GM18520 (cell line): ENCODE results near the gene CRABP2.
A peak's percentile ranks its signal among the peaks of the same experiment; 100 is the strongest.

Experiments used
- ATAC-seq: cut with Tn5 transposase; IDR thresholded peaks from one replicate; pipeline ENCODE4 v1.9.1; 2021; ENCODE audit not compliant: unreplicated experiment

CRABP2 gene

DNA sequence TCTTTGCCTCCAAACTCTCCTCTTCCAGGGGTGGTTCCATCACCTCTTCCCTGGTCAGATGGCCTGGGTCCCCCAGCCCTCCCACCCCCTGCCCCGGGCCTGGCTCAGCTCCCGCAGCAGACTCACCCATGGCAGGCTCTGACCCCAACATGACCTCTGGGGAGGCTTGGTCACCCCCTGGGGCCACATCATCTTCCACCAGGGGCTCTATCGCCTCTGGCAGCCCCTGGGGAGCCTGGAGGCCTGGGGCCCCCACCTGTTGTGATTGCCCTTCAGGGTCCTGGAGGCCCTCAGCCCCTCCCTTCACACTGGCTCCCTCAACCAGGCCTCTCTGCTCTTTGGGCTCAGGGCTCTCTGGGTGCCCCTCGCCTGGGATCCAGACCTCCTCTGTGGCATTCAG is 34.6 kb downstream of the CRABP2 start:
- ATAC-seq = no peak

DNA sequence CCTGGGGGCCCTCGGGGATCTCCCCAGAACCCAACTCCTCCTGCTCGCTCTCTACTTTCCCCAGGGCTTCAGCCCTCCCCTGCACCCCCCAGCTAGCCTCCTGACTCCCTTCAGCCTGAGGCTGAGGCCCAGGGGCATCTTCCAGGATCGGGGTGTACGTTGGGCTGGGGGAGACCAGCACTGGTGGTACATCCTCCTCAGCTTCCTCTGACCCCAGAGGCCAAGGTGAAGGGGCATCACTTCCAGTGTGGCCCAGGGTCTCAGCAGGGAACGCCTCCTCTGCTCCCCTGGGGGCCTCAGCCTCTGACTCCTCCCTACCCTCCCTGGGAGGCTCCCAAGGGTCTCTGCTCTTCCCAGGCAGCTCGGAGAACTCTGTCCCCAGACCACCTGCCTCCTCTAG is 35.0 kb downstream of the CRABP2 start:
- no peak for ATAC-seq

DNA sequence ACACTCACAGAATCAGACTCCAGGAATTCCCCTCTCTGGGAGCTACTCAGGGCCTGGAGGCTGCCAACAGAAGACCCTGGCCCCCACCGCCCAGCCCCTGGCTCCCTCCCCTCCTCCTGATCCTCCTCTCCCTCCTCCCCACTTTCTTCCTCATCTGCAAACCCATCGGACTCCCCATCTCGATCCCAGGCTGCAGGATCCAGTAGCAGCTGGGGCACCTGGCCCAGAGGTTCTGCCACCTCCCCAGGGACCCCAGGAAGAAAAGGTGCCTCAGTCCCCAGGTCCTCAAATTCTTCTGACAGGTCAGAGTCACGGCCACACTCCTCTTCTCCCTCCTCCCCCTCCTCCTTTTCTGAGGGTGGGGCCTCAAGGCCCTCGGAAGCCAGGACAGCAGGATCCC is 35.6 kb downstream of the CRABP2 start:
- ATAC-seq = no peak

DNA sequence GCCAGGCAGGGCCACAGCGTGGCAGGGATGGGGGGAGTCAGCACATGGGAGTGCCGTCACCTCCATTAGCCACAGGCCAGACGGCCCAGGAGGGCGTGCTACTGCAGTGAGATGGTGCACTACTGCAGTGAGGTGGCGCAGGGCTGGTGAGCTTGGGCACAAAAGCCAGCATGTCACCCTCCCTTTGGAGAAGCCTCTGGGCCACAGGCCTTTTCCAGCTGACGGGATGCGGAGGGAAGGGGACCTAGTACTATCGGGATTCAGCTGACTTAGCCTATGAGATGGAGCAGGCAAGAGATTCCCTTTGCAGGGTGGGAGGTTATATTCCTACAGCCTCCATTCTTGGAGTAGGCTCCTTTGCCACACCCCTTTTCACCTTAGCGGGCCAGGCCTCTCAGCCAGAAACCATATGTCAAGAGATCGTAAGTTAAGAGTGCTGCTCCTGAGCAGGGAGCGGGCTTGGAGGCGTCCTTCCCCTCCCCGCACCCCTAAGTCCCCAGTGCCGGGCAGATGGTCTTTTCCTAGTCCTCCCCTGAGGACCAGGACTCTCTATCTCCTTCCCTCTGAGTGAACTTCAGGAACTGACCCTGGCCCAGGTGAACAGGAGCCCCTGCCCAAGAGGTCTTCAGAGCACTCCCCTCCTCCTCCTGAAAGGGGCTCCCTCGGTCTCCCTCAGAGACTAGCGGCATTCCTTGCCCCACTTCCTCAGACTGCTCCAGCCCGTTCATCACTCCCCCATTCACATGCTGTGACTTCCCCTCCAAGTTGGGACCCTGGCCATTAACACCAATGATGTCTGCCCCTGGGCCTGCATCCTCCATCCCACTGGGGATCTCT is 36.4 kb downstream of the CRABP2 start:
- no peak for ATAC-seq

DNA sequence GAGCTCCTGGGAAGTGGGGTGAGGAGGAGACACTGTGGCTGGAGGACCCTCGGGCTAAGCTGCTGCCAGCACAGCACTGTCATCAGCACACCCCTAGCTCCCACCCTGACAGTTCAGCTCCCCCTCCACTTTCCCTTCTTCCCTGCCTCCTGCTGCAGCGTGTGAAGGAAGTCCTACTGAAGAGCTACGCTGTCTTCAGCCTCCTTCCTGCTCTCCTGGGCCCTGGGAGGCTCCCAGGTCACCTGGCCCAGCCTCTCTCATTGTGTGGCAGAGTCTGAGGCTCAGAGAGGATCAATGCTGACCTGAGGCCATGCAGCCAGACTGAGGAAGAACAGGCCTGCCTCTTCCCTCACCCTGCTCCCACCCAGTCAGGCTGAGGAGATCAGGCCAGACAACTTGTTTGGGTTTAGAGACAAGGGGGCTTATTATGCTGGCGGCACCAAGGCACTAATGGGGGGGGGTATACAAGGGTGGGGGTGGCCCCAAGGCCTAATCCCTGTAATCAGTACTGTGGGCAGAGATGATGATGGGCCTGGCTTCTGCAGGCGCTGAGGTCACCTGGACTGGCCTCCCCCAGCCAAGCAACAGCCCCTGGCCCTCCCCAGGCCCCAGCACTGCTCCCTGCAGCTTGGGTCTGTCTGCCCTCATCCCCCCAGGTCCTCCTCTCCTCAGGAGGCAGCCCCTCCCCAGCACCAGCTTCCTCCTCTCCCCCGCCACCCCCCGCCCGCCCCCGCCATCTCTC is 37.2 kb downstream of the CRABP2 start:
- ATAC-seq = no peak

DNA sequence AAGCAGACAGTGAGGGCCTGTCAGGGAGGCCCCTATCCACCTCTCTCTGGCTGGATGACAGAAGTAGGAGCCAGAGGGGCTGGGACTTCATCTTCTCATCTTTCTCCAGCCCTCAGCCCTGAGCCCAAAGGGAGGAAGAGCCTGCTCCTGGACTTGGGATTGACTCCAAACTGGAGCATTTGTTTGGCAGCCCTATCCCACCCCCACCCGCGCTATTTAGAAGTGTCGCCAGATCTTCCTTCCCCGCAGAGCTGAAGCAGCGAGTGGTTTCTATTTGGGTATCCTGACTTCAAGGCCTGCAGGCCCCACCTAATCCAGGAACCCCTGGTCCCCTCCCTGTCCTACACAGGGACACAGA is 37.8 kb downstream of the CRABP2 start:
- no peak for ATAC-seq

DNA sequence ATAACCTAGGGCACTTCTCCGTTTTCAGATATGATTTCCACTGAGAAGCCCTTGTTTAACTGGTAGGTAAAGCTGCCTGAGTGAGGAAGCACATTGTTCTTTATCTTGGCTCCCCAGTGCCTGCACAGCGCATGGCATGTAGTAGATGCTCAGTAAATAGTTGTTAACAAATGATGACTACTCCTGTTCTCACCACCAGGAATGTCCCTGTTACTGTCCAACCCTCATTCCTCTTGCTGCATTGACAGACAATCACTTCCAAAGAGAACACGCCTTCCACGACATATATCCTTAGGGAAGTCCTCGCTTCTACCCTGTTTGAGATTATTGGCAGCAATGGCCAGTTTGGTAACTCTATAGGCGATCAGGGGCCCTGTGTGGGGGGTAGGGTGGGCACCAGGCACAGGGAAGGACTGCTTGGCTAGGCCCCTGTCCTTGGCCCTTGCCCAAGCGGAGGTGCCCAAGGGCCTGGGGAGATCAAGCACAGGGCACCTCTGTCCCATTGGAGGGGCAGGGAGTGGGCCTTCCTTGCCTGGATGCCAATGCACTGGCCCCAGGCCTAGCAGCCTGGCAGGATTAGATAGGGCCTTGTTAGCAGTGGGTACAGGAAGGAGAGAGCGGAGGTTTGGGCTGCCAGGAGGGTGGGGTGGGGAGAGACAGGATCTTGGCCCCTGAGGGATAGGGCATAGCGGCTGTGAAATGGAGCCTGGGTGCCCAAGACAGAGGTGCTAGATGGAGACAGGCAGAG is 38.3 kb downstream of the CRABP2 start:
- ATAC-seq = no peak

DNA sequence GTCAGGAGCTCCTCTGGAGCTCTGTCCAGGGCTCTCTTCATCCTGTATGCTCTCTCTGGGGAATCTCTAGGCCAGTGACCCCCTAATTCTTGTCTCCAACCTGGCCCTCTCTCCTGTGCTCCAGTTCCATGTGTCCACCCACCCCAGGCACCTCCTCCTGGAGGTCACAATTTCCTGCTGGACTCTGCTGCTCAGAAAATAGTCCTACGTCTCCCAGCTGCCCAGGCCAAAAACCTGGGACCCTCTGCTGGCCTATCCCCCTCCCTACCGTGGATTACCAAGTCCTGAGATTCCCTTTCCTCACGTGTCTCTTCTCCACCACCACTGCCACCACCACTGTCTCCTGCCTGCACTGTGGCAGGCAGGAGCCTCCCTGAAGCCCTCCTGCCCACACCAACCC is 39.8 kb downstream of the CRABP2 start:
- ATAC-seq = no peak

DNA sequence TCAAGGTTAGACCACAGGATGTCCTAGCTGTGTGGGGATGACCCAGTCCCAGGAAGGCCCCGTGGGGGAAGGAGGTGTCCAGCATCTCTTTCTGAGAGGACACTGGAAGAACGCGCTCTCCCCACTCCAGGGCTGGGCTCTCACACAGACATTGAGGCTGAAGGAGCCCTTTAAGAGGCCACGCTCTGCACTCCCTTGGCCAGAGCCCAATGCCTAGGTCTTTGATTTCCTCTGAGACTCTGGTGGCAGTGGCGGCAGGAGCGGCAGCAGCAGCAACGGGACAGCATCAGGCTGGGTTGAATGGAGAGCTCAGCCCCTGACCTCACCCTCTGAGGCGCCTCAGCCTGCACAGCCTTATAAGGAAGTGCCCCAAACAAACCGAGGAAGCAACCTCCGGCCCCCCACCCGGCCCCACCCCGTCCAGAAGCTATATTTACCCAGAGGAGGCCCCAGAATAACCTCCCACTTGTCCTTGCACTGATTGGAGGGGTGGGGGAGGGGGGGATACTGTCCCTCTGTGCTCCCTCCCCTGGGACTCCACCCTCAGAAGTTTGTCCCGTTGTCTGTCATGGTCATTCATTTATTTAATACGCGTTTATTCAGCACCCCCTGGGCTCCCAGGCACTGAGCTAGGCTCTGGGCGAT is 40.5 kb downstream of the CRABP2 start:
- no peak for ATAC-seq

DNA sequence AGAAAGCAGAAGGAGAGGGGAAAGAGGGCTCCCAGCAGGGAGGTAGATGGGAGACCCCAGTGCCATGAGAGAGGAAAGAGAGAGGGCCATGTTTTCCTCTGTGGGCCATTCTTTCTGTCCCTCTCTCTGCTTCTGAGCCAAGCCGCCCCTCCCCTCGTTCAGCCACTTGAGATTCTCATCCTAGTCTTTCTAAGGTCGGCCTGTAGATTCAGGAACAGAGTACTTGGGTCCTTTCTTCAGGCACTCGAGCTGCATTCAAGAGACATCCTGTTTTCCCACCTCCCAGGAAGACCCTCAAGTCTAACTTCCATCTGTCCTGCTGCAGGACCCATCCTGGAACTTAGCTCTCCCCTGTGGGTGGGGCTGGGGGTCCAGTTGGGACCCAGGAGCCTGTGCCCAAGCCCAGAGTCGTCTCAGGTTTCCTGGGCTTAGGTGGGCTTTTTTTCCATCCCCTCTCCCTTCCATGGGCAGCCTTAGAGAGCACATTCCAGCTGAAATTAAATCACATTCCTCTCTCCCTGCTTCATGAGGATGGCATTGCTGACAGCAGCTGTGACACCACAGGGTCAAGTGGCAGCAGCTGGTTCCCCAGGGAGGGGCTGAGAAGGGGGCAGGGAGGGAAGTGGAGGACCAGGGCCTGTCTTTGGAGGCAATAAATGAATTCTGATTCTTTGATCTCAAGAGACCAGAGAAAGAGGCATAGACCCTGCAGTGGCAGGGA is 41.2 kb downstream of the CRABP2 start:
- no peak for ATAC-seq

DNA sequence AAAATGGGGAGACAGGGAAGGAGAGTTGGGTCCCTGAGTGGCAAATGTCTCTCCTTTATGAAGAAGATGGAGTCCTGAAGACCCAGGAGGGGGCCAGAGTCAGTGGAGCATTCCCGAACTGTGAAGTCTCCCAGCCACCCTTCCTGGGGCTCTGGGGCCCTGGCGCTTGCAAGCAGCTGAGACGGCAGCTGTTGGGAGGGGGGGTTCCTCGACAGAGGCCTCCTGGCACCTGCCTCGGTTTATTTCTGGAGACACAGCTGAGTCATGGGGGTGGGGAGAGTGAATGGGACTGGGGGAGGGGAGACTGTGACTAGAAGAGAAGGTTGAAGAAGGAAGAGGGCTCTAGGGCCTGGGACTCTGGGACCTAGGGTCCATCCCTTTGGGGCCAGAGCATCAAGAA is 42.2 kb downstream of the CRABP2 start:
- ATAC-seq = no peak

DNA sequence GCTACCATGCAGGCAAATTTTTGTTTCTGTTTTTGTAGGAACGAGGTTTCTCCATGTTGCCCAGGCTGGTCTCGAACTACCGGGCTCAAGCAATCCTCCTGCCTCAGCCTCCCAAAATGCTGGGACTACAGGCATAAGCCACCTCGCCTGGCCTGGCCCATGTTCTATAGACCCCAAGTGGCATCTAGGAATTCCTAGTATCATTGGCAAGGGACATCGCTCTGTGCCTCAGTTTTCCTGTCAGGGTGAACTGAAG is 42.7 kb downstream of the CRABP2 start:
- ATAC-seq = no peak

DNA sequence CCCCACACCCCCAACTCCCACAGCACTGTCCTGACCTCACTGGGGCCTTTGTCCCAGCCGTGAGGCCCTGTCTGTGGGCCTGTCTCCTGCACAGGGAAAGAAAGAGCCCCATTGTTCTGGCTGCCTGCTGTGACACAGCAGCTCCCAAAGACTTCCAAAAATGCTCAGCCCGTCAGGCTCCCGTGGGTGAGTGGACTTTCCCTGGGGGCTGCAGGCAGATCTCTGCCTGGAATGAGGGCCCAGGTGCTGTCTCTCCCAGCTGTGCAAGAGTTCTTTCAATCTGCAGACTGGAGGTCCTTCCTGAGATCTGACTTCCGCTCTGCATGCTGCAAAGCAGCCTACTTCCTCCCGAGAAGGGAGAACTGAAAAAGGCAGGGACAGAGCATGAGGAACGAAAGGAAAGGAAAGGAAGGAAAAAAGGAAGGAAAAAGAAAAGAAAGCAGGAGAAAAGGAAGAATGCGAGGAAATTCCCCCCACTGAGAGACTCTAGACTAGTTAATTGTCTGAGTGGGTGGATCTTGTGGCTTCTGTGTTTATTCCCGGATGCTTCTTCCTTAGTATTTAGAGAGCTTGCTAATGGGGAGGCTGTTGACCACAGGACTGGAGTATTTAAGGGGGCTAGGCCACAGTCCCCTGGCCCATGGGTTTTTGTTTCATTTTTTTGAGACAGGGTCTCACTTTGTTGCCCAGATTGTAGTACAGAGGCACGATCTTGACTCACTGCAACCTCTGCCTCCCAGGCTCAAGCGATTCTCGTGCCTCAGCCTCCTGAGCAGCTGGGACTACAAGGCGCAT is 43.2 kb downstream of the CRABP2 start:
- ATAC-seq = no peak

DNA sequence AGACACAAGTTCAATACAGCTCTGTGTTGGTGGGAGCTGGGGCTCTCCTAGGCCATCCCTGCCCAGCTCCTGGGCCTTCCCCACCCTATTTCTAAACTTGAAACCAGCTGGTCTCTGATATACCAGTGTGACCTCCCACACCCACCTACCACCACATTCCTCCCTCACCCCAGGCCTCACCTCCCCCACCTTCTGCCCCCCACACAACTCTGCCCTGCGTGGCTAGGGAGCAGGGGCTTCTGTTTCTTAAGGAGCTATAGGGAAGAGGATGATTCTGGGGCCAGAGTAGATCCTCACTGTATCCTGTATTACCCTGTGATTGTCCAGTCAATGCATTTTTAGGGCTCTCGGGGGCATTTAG is 44.7 kb downstream of the CRABP2 start:
- peak; percentile 3 for ATAC-seq

DNA sequence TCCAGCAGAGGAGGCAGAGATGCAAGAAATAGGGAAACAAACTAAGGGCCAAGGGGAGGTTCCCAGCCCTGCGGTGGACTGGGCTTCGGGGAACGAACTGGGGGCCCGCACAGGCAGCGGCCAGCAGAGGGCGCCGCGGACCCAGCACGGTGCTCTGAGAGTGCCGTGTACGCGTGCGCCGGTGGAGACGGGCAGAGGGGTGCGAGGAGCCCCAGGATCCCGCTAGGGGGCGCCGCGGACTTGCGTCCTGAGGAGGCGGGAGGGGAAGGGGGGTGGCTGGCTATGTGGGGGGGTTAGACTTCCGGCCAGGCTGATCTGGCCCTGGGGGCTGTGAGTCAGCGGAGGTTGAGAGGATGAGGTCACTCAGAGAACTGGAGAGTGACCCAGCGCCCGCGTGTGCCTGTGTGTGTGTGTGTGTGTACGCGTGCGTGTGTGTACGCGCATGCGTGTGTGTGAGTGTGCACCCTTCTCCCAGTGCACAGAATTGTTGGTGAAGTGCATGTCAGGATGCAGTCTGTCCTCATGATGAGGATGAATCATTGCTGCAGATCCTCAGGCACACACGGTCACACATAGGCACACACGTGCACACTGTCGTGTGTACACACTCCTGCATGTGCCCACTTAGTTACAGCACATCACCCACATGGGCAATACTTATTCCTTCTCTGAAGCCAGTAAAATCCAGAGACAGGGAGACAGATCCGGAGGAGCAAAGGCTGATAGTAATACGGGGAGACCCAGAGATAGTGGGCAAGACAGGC is 45.2 kb downstream of the CRABP2 start:
- ATAC-seq = peak; percentile 49

DNA sequence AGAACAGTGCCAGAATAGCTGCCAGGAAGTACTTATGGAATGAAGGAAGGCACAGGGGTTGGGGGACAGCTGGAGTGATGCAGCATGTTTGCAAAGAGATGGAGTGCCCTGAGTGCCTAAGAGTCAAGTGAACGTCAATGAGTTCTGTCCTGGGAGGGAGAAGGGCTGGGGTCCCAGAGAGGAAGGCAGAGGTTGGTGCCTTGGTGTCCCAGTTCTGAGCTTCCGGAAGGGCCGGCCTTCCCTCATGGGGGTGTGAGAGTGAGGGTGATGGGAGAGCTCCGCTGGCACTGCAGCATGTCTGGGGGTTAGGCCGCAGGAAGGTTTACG is 45.8 kb downstream of the CRABP2 start:
- ATAC-seq = no peak

DNA sequence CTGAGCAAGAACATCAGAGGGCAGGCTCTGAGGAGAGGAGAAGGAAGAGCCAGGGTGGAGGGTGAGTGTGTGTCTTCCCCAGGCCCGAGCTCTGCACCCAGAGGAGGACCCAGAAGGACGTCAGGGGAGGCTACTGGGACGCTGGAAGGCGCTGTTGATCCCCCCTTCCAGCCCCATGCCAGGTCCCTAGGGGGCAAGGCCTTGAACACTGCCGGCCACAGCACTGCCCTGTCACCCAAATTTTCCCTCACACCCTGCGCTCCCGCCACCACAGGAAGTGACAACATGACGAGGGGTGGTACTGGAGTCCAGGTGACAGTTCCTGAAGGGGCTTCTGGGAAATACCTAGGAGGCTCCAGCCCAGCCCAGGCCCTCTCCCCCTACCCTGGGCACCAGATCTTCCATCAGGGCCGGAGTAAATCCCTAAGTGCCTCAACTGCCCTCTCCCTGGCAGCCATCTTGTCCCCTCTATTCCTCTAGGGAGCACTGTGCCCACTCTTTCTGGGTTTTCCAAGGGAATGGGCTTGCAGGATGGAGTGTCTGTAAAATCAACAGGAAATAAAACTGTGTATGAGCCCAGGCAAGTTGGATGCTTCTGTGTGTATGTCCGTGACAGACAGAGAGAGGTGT is 46.3 kb downstream of the CRABP2 start:
- no peak for ATAC-seq

DNA sequence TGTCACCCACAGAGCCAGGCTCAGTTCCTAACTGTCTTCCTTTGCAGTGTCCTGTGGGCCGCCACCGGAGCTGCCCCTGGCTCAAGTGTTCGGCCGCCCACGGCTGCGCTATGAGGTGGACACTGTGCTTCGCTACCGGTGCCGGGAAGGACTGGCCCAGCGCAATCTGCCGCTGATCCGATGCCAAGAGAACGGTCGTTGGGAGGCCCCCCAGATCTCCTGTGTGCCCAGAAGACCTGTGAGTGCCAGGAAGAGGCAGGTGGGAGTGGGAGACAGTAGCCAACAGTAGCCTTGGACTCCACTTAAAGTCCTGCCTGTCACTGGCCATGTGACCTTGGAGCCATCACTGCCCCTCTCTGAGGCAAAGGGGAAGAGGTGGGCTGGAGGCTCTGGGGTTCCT is 46.9 kb downstream of the CRABP2 start:
- ATAC-seq = no peak

DNA sequence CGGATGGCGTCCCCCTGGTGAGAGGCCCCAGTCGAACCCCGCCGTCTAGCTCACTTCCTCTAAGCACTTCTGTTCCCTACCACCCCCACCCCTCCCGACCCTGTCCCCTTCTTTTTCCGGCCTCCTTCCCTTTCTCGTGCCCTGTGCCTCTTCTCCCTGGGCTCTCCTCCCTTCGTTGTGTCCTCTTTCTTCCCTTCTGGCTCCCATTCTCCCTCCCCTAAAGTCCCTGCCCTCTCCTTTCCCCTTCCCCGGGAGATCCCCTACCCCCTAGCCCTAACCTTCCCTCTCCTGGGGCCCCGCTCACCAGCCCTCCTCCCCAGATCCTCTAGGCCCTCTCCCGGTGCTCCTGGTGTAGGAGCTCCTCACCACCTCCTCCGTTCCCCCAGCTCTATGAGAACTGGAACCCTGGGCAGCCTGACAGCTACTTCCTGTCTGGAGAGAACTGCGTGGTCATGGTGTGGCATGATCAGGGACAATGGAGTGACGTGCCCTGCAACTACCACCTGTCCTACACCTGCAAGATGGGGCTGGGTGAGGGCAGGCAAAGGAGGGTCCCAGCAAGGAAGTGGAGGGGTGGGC is 47.6 kb downstream of the CRABP2 start:
- ATAC-seq = no peak
